ENCODE measurements around the gene ZNF432. TPM values are rescaled to one million over a fixed set of nuclear protein-coding genes. Genes with fewer than 3 reads are reported as not detected.
A peak's percentile ranks its signal among the peaks of the same experiment; 100 is the strongest.

Gene ZNF432
- total RNA-seq, 3 donors from 2014 or later (not counting 1 experiment from before 2014, with no cell fraction given) = 19.7 to 33.7 (median 32.4) TPM

DNA sequence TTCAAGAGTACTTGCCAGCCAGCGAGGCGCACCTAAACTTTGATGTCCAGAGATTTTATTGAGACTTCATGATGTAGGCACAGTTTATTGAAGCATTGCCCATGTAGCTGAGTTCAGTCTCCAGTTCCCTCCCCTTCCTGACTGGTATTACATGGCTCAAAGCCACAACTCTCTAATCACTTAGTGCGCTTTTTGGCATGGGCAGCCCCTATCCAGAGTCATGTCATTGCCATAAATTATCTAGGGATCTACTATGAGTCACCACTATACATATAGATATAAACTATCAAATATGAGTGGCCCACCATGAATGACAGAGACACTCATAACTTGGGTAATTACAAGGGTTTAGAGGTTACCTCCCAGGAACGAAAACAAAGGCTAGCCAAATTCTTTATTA is 28.1 kb downstream of the ZNF432 start:
- Histone ChIP-seq H3K27ac (ENCODE audit: low read length) (no peak overlapping the region), H3K9me3 (ENCODE audit: control insufficient read depth, insufficient read depth, low read length) (peaks cover 65% of the 10 kb centered on the region), H3K27me3 (ENCODE audit: control insufficient read depth, insufficient read depth, low read length) (no peaks in the 10 kb centered on the region), H3K4me3 (ENCODE audit: low read length) (no peak overlapping the region), H3K4me1 (ENCODE audit: control insufficient read depth, insufficient read depth, low read length) (no peaks in the 10 kb centered on the region), H3K36me3 (ENCODE audit: control insufficient read depth, insufficient read depth, low read length) (peaks cover 78% of the 10 kb centered on the region)
- Mint-ChIP-seq H3K4me3 (no peak overlapping the region), H3K27ac (no peak overlapping the region), H3K36me3 (peaks cover 82% of the 10 kb centered on the region), H3K9me3 (peaks cover 17 to 27% of the 10 kb centered on the region in 2 donors), H3K27me3 (ENCODE audit: low read depth in 2 of 2) (no peaks in the 10 kb centered on the region), H3K4me1 (peaks cover 0 to under 1% of the 10 kb centered on the region in 2 donors)
- DNase-seq = no peak
- TF ChIP-seq, protein P1, sequence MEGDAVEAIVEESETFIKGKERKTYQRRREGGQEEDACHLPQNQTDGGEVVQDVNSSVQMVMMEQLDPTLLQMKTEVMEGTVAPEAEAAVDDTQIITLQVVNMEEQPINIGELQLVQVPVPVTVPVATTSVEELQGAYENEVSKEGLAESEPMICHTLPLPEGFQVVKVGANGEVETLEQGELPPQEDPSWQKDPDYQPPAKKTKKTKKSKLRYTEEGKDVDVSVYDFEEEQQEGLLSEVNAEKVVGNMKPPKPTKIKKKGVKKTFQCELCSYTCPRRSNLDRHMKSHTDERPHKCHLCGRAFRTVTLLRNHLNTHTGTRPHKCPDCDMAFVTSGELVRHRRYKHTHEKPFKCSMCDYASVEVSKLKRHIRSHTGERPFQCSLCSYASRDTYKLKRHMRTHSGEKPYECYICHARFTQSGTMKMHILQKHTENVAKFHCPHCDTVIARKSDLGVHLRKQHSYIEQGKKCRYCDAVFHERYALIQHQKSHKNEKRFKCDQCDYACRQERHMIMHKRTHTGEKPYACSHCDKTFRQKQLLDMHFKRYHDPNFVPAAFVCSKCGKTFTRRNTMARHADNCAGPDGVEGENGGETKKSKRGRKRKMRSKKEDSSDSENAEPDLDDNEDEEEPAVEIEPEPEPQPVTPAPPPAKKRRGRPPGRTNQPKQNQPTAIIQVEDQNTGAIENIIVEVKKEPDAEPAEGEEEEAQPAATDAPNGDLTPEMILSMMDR (IDR thresholded peaks at IDR 0.05) = no peak
- intact Hi-C loops (cut with micrococcal nuclease) = no loop called here
- ATAC-seq = no peak
- WGBS (ENCODE audit: insufficient coverage) = 98% methylated on average over 4 of the region's 4 CpGs

GRCh38 chr19:52010674-52011073 is 38.0 kb downstream of the ZNF432 start:
- Histone ChIP-seq H3K27ac (ENCODE audit: low read length) (no peak overlapping the region), H3K4me1 (ENCODE audit: control insufficient read depth, insufficient read depth, low read length) (peaks cover 10% of the 10 kb centered on the region), H3K4me3 (ENCODE audit: low read length) (no peak overlapping the region), H3K36me3 (ENCODE audit: control insufficient read depth, insufficient read depth, low read length) (no peaks in the 10 kb centered on the region), H3K27me3 (ENCODE audit: control insufficient read depth, insufficient read depth, low read length) (no peaks in the 10 kb centered on the region), H3K9me3 (ENCODE audit: control insufficient read depth, insufficient read depth, low read length) (peaks cover 25% of the 10 kb centered on the region)
- Mint-ChIP-seq H3K27ac (no peak overlapping the region), H3K36me3 (peaks cover 17% of the 10 kb centered on the region), H3K4me3 (peak overlapping the region; percentile 58), H3K4me1 (peaks cover 16 to 17% of the 10 kb centered on the region in 2 donors), H3K9me3 (peaks cover 0 to 7% of the 10 kb centered on the region in 2 donors), H3K27me3 (ENCODE audit: low read depth in 2 of 2) (no peaks in the 10 kb centered on the region)
- DNase-seq (no peak), ATAC-seq (no peak)
- WGBS (ENCODE audit: insufficient coverage) = 100% methylated on average over 1 of the region's 1 CpG
- intact Hi-C loops (cut with micrococcal nuclease) = no loop called here
- TF ChIP-seq, protein P1 (IDR thresholded peaks at IDR 0.05) = no peak

DNA sequence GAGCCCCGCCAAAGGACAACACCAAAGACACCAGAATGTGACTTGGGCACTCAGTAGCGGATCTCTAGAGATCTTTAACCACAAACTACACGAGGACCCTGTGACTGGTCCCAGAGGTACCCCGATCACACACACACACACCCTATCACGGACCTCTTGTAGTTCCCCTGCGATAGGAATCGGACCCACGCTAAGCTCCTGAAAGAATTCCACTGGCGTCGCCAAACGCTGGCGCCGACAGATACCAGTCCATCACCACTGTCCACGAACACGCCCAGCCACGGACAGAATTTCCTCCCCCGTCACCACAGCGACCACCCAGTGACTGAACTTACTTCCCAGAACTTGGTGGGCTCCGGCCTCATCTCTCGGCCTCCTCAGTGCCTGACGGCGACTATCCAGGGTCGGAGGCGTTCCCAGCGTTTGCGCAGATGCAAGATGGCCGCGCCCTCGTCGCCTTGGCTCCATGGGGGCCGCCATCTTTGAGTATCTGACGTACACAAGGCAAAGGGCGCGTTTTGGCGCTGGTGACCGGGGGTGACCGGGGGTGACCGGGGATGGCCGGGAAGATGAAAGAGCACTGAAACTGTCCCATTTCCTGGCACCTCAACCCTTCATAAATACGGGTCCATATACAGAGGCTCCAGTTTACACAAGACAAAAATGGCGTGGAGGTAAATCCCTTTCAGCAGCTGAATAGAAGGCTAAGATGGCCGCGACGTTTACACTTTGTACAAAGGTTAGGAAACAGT is 40.7 kb downstream of the ZNF432 start, which contains the start of gene ZNF615:
ZNF615 (minus strand) TSS at position 406 of the 752 bp plus-strand sequence. CDS start 4,500 bp downstream, outside the sequence.
- DNase-seq (peak; percentile 91 to 92), ATAC-seq (peak; percentile 95 to 96 (median 95))
- H3K27ac Mint-ChIP-seq = peak within 1 kb of the TSS; percentile 97 to 100
- WGBS (ENCODE audit: insufficient coverage) = under 1% methylated on average over 44 of the region's 44 CpGs
- Histone ChIP-seq H3K4me3 (ENCODE audit: low read length) (peak within 1 kb of the TSS; percentile 92), H3K4me1 (ENCODE audit: control insufficient read depth, insufficient read depth, low read length) (peaks cover 10% of the 10 kb centered on the region), H3K27me3 (ENCODE audit: control insufficient read depth, insufficient read depth, low read length) (no peaks in the 10 kb centered on the region), H3K9me3 (ENCODE audit: control insufficient read depth, insufficient read depth, low read length) (peaks cover 21% of the 10 kb centered on the region), H3K27ac (ENCODE audit: low read length) (peak within 1 kb of the TSS; percentile 96), H3K36me3 (ENCODE audit: control insufficient read depth, insufficient read depth, low read length) (peaks cover 5% of the 10 kb centered on the region)
- peaks cover 16 to 17% of the 10 kb centered on the region in 2 donors for H3K4me1 Mint-ChIP-seq
- peak within 1 kb of the TSS; percentile 100 for H3K4me3 Mint-ChIP-seq
- TF ChIP-seq, protein P1 (IDR thresholded peaks at IDR 0.05) = no peak
- intact Hi-C loops (cut with micrococcal nuclease) = loop anchor here (1.0 to 5.0 kb wide), 5 partner anchors 20 to 106 kb away; partner anchors contain the start of genes ZNF350, ZNF432, ZNF613 and ZNF614
- peaks cover 0 to 4% of the 10 kb centered on the region in 2 donors for H3K9me3 Mint-ChIP-seq
- peaks cover 22% of the 10 kb centered on the region for H3K36me3 Mint-ChIP-seq
- no peaks in the 10 kb centered on the region for H3K27me3 Mint-ChIP-seq (ENCODE audit: low read depth in 2 of 2)
